Stimulated activated naive CD8-positive, alpha-beta T cell treated with anti-CD3 and anti-CD28 coated beads, Interleukin-15, Interleukin-2, amounts not matched to agents 100 ng/mL and 50 ng/mL, for 24 hours (primary cell): ENCODE data around the gene ERG.

ENCODE experiments used
- H3K27ac Mint-ChIP-seq: one replicate; pipeline ENCODE4 v1.8.0; 2021; ENCODE audit warnings: mild to moderate bottlenecking, mixed read lengths
- H3K27me3 Mint-ChIP-seq: one replicate; pipeline ENCODE4 v1.8.0; 2021; ENCODE audit warnings: mixed read lengths
- H3K36me3 Mint-ChIP-seq: one replicate; pipeline ENCODE4 v1.8.0; 2021; ENCODE audit warnings: low read depth, mixed read lengths
- H3K4me1 Mint-ChIP-seq: one replicate; pipeline ENCODE4 v1.8.0; 2021; ENCODE audit warnings: low read depth, mixed read lengths
- H3K4me3 Mint-ChIP-seq: one replicate; pipeline ENCODE4 v1.8.0; 2021; ENCODE audit warnings: mild to moderate bottlenecking, mixed read lengths
- H3K9me3 Mint-ChIP-seq: one replicate; pipeline ENCODE4 v1.8.0; 2021; ENCODE audit warnings: mixed read lengths

The ERG gene

GRCh38 chr21:38443110-38443509, 55.2 kb downstream of the ERG start:
- no peak overlapping the region for H3K4me3 Mint-ChIP-seq
- no peaks in the 10 kb centered on the region for H3K36me3 Mint-ChIP-seq
- no peaks in the 10 kb centered on the region for H3K9me3 Mint-ChIP-seq
- H3K4me1 Mint-ChIP-seq, result no peaks in the 10 kb centered on the region
- no peak overlapping the region for H3K27ac Mint-ChIP-seq
- H3K27me3 Mint-ChIP-seq, result peaks cover 3% of the 10 kb centered on the region

- no peak overlapping the region for H3K27ac Mint-ChIP-seq
- H3K36me3 Mint-ChIP-seq, result no peaks in the 10 kb centered on the region
- no peak overlapping the region for H3K4me3 Mint-ChIP-seq
- no peaks in the 10 kb centered on the region for H3K9me3 Mint-ChIP-seq
- no peaks in the 10 kb centered on the region for H3K4me1 Mint-ChIP-seq
- peaks cover 3% of the 10 kb centered on the region for H3K27me3 Mint-ChIP-seq
Observed at GRCh38 chr21:38441153-38441552, 57.1 kb downstream of the ERG start.

- Mint-ChIP-seq H3K4me1 (no peaks in the 10 kb centered on the region), H3K4me3 (no peak overlapping the region), H3K27me3 (peaks cover 3% of the 10 kb centered on the region), H3K27ac (no peak overlapping the region), H3K9me3 (no peaks in the 10 kb centered on the region), H3K36me3 (no peaks in the 10 kb centered on the region)
Observed at GRCh38 chr21:38440746-38441145, 57.5 kb downstream of the ERG start.

GRCh38 chr21:38439957-38440356, 58.3 kb downstream of the ERG start:
- no peaks in the 10 kb centered on the region for H3K4me1 Mint-ChIP-seq
- no peaks in the 10 kb centered on the region for H3K36me3 Mint-ChIP-seq
- H3K4me3 Mint-ChIP-seq, result no peak overlapping the region
- H3K27me3 Mint-ChIP-seq, result peaks cover 3% of the 10 kb centered on the region
- H3K9me3 Mint-ChIP-seq, result no peaks in the 10 kb centered on the region
- H3K27ac Mint-ChIP-seq, result no peak overlapping the region

- Mint-ChIP-seq H3K4me1 (no peaks in the 10 kb centered on the region), H3K4me3 (no peak overlapping the region)
Observed at GRCh38 chr21:38439426-38439825, 58.9 kb downstream of the ERG start.

GRCh38 chr21:38438462-38438893, 59.8 kb downstream of the ERG start:
- Mint-ChIP-seq H3K27me3 (peaks cover 3% of the 10 kb centered on the region), H3K36me3 (no peaks in the 10 kb centered on the region), H3K9me3 (no peaks in the 10 kb centered on the region), H3K4me3 (no peak overlapping the region), H3K4me1 (no peaks in the 10 kb centered on the region), H3K27ac (no peak overlapping the region)

More at GRCh38 chr21:38439426-38439825, 58.9 kb downstream of the ERG start:
- no peaks in the 10 kb centered on the region for H3K36me3 Mint-ChIP-seq
- H3K27ac Mint-ChIP-seq, result no peak overlapping the region
- H3K27me3 Mint-ChIP-seq, result peaks cover 3% of the 10 kb centered on the region
- no peaks in the 10 kb centered on the region for H3K9me3 Mint-ChIP-seq

GRCh38 chr21:38436341-38436740, 61.9 kb downstream of the ERG start:
- Mint-ChIP-seq H3K27ac (no peak overlapping the region), H3K4me3 (no peak overlapping the region), H3K9me3 (no peaks in the 10 kb centered on the region), H3K36me3 (no peaks in the 10 kb centered on the region), H3K27me3 (no peaks in the 10 kb centered on the region), H3K4me1 (no peaks in the 10 kb centered on the region)

GRCh38 chr21:38434913-38435533, 63.3 kb downstream of the ERG start:
- H3K27me3 Mint-ChIP-seq, result no peaks in the 10 kb centered on the region
- no peaks in the 10 kb centered on the region for H3K4me1 Mint-ChIP-seq
- H3K27ac Mint-ChIP-seq, result no peak overlapping the region
- no peaks in the 10 kb centered on the region for H3K9me3 Mint-ChIP-seq
- H3K36me3 Mint-ChIP-seq, result no peaks in the 10 kb centered on the region
- no peak overlapping the region for H3K4me3 Mint-ChIP-seq

- H3K4me3 Mint-ChIP-seq, result no peak overlapping the region
- H3K36me3 Mint-ChIP-seq, result no peaks in the 10 kb centered on the region
- no peaks in the 10 kb centered on the region for H3K4me1 Mint-ChIP-seq
- H3K27ac Mint-ChIP-seq, result no peak overlapping the region
- no peaks in the 10 kb centered on the region for H3K9me3 Mint-ChIP-seq
- H3K27me3 Mint-ChIP-seq, result no peaks in the 10 kb centered on the region
Observed at GRCh38 chr21:38433471-38433870, 64.8 kb downstream of the ERG start.

- no peak overlapping the region for H3K27ac Mint-ChIP-seq
Observed at GRCh38 chr21:38430401-38430984, 67.8 kb downstream of the ERG start.

GRCh38 chr21:38429011-38429410, 69.3 kb downstream of the ERG start:
- H3K27me3 Mint-ChIP-seq, result peaks cover 3% of the 10 kb centered on the region
- no peaks in the 10 kb centered on the region for H3K36me3 Mint-ChIP-seq
- H3K4me3 Mint-ChIP-seq, result no peak overlapping the region
- no peak overlapping the region for H3K27ac Mint-ChIP-seq
- H3K9me3 Mint-ChIP-seq, result no peaks in the 10 kb centered on the region
- H3K4me1 Mint-ChIP-seq, result no peaks in the 10 kb centered on the region

More at GRCh38 chr21:38430401-38430984, 67.8 kb downstream of the ERG start:
- no peaks in the 10 kb centered on the region for H3K9me3 Mint-ChIP-seq
- H3K4me3 Mint-ChIP-seq, result no peak overlapping the region
- no peaks in the 10 kb centered on the region for H3K27me3 Mint-ChIP-seq
- H3K36me3 Mint-ChIP-seq, result no peaks in the 10 kb centered on the region
- H3K4me1 Mint-ChIP-seq, result no peaks in the 10 kb centered on the region

GRCh38 chr21:38428211-38428610, 70.1 kb downstream of the ERG start:
- no peaks in the 10 kb centered on the region for H3K9me3 Mint-ChIP-seq
- H3K36me3 Mint-ChIP-seq, result no peaks in the 10 kb centered on the region
- no peaks in the 10 kb centered on the region for H3K4me1 Mint-ChIP-seq
- peaks cover 3% of the 10 kb centered on the region for H3K27me3 Mint-ChIP-seq
- H3K27ac Mint-ChIP-seq, result no peak overlapping the region
- no peak overlapping the region for H3K4me3 Mint-ChIP-seq

GRCh38 chr21:38424305-38425019, 73.8 kb downstream of the ERG start:
- Mint-ChIP-seq H3K4me1 (no peaks in the 10 kb centered on the region), H3K36me3 (no peaks in the 10 kb centered on the region), H3K9me3 (no peaks in the 10 kb centered on the region), H3K27me3 (peaks cover 3% of the 10 kb centered on the region), H3K27ac (no peak overlapping the region), H3K4me3 (no peak overlapping the region)

GRCh38 chr21:38422082-38422481, 76.2 kb downstream of the ERG start:
- Mint-ChIP-seq H3K4me1 (no peaks in the 10 kb centered on the region), H3K9me3 (no peaks in the 10 kb centered on the region), H3K4me3 (no peak overlapping the region)

GRCh38 chr21:38420140-38420539, 78.1 kb downstream of the ERG start:
- Mint-ChIP-seq H3K4me1 (no peaks in the 10 kb centered on the region), H3K27ac (no peak overlapping the region), H3K27me3 (peaks cover 3% of the 10 kb centered on the region), H3K9me3 (no peaks in the 10 kb centered on the region), H3K36me3 (no peaks in the 10 kb centered on the region), H3K4me3 (no peak overlapping the region)

More at GRCh38 chr21:38422082-38422481, 76.2 kb downstream of the ERG start:
- H3K27ac Mint-ChIP-seq, result no peak overlapping the region
- H3K36me3 Mint-ChIP-seq, result no peaks in the 10 kb centered on the region
- H3K27me3 Mint-ChIP-seq, result peaks cover 3% of the 10 kb centered on the region
